GM18507 (cell line): Measurements from ENCODE around the gene PAM.
"Not testable (repeated sequence)": the region's sequence is repeated elsewhere in the genome, so short reads cannot be mapped to it uniquely, and the experiment has no call there.

ENCODE experiments used
- DNase-seq: peaks from one replicate; pipeline ENCODE4 v3.0.0; 2011; ENCODE audit warnings: low read depth; ENCODE audit not compliant: insufficient read length; ENCODE audit errors: extremely low spot score
- FAIRE-seq: peaks from 2 replicates; lab custom pipeline; 2011; peaks lifted over from hg19 to GRCh38; lab: Jason Lieb, UNC

Gene PAM

DNA sequence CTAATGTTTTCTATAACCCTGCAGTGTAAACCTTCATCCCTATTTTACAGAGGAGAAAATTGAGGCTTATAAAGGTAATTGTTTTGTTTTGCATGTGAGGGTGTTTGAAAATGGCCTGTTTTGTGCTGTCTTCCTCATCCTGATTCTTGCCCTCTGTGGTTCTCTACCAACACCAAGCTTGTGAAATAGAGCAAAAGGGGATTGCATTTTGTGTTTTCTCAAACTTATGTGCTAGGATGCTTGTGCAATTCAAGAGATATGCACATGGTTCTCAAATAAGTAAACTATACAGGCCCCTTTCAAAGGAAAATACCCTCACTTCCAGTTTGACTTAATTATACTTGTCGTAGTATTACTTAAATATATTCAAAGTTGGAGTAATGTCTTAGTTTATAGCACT is 17.2 kb downstream of the PAM start:
- DNase-seq (no peak), FAIRE-seq (no peak)

DNA sequence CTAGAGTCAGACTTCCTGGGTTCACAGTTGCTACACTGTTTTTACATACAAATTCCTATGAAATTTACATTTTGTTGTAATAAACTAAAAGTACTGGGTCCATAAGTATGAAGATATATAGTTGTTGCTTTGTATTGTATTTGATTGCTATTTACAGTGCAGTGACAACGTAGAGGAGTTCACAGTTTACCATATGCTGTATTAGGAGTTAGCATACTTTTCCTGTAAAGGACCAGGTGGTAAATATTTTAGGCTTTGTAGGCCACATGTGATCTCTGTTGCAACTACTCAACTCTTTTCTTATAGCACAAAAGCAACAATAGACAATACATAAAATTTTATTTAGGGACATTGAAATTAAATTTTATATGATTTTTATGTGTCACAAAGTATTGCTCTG is 18.0 kb downstream of the PAM start:
- no peak for DNase-seq
- FAIRE-seq, result no peak

DNA sequence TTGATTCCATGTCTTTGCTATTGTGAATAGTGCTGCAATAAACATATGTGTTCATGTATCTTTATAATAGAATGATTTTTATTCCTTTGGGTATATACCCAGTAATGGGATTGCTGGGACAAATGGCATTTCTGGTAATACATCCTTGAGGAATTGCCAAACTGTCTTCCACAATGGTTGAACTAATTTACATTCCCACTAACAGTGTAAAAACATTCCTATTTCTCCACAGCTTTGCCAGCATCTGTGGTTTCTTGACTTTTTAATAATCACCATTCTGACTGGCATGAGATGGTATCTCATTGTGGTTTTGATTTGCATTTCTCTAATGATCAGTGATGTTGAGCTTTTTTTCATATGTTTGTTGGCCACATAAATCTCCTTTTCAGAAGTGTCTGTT is 20.7 kb downstream of the PAM start:
- not testable (repeated sequence) for FAIRE-seq, DNase-seq

DNA sequence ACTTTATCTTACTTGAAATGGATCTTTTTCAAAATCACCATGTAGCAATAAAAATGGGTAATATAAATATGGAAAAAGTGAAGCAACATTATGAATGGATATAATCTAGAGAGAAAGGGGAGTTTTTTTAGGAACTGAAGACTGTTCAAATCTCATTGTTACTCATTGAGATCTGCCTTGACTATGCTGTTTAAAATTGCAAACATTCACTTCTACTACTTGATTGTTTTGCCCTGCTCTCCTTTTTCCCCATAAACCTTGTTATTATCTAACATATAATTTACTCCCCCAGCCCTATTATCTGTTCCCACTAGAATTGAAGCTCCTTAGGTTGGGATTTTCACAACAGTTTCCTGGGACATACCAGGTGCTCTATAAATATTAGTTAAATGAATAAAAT is 22.0 kb downstream of the PAM start:
- no peak for DNase-seq
- FAIRE-seq, result no peak

DNA sequence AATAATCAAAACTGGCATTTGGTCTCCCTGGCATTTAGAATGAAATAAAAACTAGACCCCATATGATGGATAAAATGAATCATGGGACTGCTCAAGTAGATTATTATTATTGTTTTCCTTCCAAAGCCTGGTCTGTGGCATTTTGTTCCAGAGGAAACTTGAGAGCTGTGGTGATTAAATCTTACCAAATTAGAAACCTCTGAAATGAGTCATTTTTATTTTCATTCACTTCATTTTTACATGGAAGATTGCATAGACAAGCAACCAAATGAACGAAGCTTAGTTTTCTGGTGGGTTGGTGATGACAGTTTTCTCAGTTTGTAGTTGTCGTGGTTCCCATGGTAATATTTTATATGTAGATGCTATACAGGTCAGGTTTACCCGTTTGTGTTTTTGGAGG is 23.4 kb downstream of the PAM start:
- no peak for DNase-seq
- FAIRE-seq, result peak; percentile 66

DNA sequence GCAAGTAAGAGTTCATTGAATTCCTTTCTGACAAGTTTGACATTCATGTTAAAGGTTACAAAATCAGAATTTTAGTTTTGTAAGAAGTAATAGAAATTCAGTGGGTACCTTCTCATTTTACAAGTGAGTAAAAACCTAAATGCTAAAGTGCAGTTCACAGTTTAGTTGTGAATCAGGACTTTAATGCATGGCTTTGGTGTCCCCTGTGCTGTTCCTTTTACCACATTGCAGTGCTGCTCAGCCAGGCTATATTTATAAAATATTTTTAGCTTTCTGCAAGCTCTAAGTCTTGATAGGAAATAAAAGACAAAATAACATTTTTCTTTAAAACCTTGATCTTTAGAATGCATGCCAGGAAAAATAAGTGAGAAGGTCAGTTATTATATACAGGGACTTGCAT is 26.3 kb downstream of the PAM start:
- DNase-seq (no peak), FAIRE-seq (no peak)

DNA sequence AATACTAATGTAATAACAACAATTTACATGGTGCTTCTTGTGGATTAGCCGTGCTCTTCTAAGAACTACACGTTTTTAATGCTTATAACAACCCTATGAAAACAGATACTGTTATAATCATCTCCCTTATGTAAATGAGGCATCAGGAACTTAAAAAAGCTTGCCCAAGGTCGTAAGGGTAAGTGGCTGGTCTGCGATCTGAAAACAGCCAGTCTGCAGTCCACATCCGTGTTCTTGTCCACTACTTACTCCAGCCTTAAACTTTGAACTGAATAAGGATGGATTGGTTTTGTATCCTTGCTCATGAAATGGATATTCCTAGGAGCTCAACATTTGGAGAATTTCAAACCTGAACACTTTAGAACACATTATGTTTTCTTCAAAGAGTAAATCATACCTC is 26.7 kb downstream of the PAM start:
- no peak for DNase-seq
- no peak for FAIRE-seq

DNA sequence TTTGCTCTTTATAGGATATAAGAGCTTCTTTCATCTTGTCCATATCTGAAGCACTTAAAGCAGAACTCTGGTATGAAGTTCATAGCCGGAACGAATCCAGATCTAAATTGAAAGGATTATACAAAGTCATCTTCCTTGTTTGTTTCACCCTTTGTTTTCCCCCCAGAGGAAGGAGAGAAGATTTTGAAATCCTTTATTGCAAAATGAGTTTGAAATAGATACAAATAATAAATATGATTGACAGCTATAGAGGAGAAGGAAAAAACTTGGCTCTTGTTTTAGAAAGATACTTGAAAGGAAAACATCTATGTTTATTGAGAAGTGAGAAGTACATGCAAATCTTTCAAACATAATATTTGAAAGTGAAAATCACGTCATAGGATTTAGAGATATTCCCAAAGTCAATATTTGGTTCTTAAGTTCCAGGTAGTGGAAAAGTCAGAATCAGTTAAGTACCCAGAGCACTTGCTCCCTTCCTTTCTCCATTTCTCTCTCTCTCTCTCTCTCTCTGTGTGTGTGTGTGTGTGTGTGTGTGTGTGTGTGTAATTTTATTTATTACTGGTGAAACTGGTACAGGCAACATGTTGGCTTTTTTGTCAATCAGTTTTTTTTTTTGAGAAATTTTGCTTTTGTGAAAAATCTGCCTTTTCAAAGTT is 27.2 kb downstream of the PAM start:
- FAIRE-seq, result no peak
- DNase-seq, result no peak

DNA sequence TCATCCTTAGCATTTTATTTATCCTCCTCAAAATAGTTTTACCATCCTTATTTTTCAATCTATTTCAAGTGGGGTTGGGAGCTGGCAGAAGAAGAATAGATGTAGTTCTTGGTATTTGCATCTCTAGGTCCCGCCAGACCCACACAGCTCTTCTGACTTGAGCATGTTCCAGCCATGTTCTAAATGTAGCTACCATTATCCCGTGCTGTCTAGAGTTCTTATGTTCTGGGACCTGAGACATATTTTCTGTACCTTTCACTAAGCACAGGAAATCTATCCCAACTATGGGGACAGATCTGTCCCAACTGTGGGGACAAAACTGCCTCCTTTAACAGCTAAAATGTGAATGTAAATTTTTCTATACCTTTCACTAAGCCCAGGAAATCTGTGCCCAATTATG is 32.0 kb downstream of the PAM start:
- FAIRE-seq (no peak), DNase-seq (no peak)

DNA sequence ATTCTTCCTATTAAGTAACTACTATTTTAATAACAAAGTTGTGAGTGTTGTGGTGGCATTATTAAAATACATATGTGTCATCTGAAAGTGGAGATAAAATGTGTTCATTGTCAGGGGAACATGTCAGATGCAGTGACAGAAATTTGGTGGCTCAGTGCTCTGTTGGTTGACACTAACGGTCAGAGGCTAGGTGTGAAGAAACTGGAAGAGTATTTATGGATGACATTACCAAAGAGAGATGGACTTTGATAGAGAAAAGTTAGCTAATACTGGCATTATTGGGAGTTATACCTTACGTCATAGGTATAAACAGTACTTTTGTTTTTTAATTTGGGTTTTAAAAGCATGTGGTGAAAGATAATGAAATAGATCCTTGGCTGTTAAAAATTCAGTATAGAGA is 33.7 kb downstream of the PAM start:
- FAIRE-seq, result no peak
- no peak for DNase-seq

DNA sequence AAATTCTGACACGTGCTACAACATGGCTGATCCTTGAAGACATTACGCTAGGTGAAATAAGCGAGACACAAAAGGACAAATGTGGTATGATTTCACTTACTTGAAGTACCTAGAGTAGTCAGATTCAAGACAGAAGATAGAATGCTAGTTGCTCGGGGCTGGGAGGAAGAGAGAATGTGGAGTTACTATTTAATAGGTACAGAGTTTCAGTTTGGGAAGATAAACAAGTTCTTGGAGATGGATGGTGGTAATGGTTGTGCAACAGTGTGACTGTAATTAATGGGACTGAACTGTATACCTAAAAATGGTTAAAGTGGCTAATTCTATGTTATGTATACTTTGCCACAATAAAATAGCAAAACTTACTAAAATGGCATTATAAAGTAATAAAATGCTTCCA is 34.4 kb downstream of the PAM start:
- DNase-seq (no peak), FAIRE-seq (peak; percentile 50)

DNA sequence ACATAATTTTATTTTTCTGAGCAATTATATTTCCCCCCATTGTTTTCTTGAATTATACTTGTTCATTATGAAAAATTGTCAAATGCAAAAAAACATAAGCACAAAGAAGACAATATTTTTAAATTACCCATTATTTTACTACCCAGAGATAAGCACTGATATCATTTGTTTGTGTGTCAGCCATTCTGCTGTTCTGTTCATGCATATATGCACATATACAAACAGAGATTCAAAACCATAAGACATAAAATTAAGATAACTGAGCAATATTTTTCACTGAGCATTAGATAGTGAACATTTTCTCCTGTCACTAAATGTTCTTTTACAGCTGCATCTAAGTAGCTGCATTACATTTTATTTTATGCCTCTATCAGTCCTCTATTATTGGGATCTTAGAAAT is 35.6 kb downstream of the PAM start:
- FAIRE-seq (no peak), DNase-seq (no peak)

DNA sequence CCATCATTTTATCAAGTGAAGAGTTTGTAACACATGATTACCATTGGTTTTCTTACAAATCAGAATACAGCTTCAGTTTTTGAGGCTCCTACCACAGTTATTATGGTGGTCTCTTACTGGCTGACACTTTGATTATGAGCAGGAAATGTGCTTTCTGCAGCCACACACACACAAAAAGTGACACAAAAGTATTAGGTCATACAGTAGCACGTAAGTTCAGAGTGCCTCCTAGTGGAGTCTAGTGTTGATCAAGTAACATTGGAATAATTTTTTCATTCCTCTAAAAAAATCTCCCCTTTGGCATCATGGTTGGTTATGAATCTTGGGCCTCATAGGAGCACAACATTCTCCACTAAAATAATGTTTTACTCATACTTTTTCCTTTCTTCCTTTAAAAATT is 37.6 kb downstream of the PAM start:
- peak; percentile 15 for FAIRE-seq
- DNase-seq, result no peak

DNA sequence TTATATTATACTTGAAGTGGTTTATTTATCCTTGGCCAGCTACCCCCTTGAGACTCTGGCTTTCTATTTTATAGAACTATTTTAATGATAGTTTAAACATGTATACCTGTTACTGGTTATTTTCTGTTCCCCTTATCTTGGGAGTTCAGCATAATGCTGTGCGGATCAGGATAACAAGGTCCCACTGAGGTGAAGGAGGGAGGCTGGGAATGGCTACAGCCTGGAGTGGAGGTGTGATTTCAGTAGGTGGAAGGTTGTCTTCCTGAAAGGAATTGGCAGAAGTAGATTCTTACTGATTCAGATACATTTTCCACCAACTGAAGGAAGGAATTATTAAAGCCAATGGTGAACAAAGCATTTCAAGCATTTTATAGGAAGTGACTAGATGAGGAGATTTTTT is 38.9 kb downstream of the PAM start:
- no peak for DNase-seq
- no peak for FAIRE-seq

DNA sequence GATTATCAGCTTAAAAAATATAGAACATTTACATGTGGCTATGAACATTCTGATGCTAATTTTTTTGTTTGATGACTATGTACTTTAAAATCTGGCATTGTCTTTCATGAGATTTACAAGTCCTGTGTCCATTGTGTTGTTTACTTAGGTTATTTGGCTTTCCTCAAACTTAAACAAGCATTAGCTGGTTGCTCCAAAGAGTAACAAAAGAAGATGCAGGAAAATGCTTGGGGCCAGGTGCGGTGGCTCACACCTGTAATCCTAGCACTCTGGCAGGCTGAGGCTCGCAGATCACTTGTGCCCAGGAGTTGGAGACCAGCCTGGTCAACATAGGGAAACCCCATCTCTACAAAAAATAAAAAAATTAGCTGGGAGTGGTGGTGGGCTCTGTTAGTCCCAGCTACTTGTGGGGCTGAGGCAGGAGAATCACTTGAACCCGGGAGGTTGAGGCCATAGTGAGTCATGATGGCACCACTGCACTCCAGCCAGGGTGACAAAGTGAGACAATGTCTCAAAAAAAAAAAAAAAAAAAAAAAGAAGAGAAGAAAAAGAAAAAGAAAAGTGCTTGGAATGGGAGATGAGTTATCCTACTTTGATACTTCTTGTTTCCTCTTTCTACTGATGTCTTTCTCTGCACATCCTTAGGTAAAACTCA is 39.7 kb downstream of the PAM start:
- FAIRE-seq (no peak), DNase-seq (no peak)

DNA sequence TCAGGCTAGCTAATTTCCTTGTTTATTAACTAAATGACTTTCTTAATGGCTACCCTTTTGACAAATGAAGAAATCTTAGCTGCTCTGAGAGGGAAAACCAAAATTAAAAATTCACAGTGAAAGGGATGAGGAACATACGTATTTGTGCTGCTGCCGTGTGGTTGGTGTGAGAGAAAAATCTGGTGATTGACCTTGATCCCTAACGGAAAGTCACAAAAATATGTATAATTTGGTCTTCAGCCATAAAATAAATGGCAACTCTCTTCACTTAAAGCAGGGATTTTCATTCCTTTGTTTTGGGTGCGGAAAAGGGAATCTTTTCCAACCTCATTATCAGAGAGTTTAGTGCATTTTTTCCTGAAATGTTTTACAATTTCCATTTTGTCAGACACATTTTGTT is 40.4 kb downstream of the PAM start:
- FAIRE-seq (no peak), DNase-seq (no peak)

DNA sequence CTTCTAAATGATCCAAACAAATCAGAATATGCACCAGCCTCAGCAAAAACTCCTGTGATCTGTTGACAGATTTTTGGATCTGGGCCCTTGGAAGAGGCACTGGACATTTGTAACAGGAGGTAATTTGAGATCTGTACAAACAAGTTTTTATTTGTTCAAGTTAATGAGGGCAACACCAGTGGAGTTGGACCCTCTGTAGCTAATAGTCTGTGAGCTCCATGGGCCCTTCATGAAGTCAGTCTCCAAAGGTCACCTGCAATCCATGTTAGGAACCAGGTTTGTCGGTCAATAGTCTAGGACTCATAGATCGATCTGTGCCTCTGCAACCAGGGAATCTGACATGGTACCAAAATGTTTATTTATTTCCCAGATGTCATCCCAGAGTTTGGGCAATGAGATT is 40.9 kb downstream of the PAM start:
- DNase-seq (no peak), FAIRE-seq (peak; percentile 53)

DNA sequence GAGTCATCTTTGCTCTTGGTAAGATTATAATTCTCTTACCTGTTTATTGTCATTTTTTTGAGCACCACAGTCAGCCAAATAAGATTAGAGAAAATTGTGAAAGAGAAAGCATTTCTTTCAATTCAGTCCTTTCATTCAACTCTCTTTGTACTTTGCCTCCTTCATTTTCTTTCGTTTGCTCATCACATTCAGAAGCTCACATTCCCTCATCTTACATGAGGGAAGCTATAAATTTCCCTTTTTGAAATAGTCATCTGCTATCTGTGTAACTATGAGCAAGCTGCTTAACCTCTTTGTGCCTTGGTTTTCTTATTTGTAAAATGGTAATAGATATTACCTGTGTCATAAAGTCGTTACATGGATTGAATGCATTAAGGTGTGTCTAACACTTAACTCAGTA is 41.4 kb downstream of the PAM start:
- FAIRE-seq, result no peak
- no peak for DNase-seq

DNA sequence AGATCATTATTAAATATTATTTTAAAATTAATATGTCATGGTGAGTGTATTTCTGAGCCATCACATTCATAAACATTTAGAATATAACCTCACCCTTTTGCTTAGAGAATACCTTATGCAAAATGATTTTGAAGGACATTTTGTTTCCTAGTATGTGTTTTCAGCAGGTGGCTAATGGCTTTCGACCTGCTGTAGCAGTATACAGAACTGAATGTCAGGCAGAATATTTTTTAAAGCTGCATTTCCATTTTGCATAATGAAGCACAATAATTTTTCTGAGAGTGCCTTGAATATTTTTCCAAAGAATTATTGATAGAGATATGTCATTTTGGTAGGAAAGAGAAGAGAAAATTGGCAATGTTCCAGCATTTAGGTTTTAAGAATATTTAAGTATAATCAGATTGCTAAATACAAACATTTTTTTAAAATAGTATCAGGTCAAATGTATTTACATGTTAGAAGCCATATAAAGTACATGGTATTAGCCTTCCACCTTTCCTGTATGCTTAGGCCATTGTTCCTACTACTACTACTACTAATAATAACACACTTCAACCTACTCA is 42.3 kb downstream of the PAM start:
- DNase-seq (no peak), FAIRE-seq (no peak)

DNA sequence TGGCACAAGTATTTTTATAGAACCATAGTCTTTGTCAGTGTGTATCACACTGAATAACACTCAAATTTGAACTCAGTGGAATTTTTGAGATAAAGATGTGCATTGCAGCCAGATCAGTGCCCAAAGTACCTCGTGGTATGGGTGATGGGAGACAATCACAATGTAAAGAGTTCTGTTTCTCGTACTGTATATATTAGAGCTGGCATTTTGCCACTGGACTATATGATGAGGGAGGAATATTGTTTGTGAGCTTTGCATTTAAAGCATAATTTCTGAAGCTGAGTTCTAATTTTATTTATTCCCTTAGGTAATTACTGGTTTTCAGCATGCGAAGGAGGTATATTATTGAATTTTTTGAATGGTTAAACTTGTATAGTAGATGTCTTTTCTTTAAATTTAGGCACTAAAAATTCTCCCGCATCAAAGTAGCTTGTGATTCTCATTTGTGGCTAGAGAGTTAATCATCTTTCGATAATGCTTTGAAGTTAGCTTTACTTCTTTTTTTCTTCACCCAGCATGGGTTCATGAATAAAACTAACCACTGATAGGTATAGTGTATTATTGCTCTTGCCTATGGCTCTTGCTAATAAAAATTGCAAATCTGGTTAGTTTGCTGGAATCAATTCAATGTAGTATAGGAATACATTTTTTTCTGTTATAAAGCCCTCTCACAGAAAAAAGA is 43.1 kb downstream of the PAM start:
- DNase-seq (no peak), FAIRE-seq (no peak)

DNA sequence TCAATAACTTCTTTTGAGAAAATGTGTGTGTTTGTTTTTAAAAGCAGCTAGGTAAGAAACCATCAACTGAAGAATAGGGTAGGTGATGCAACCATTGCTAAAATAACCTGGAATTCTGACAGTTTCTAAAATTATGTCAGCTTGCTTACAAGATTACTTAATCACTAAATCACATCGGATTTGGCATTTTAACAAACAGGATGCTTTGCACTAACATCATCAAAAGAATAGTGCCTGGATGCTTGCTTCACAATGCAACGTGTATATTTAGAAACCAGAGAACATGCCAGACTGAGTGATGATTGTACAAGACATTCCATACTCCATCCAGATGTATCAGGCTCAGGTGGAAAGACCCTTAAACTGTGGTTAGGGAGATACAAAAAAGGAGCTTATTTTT is 43.9 kb downstream of the PAM start:
- FAIRE-seq (peak; percentile 9), DNase-seq (no peak)
